ENCODE results near the gene AIPL1.

- no peak for TF ChIP-seq CTCF (IDR thresholded peaks at IDR 0.05)
- no peak for TF ChIP-seq POLR2AphosphoS5 (IDR thresholded peaks at IDR 0.05)
Observed at GRCh38 chr17:6474906-6475305, 40.0 kb upstream of the AIPL1 start.
